Thymus (tissue), 14 donors: ENCODE data around the gene RBM34. TPM values are rescaled to one million over a fixed set of nuclear protein-coding genes. Genes with fewer than 3 reads are reported as not detected.
"Not testable (repeated sequence)": the region's sequence is repeated elsewhere in the genome, so short reads cannot be mapped to it uniquely, and the experiment has no call there.

ENCODE experiments used
- DNase-seq, 9 donors: peaks; one replicate each; pipeline ENCODE4 v3.0.0-alpha.2; 2013; ENCODE audit warnings: low spot score in 9 of 9, low read depth in 6 of 9, missing footprints in 1 of 9
- H3K27ac ChIP-seq, 2 donors: one replicate each; pipeline ENCODE4 v1.5.1; 2013; ENCODE audit warnings: control low read depth in 1 of 2, low read depth in 1 of 2, low read length in 1 of 2, mild to moderate bottlenecking in 1 of 2, moderate library complexity in 1 of 2
- H3K27me3 ChIP-seq, 2 donors: one replicate each; pipeline ENCODE4 v1.5.1; 2013; ENCODE audit warnings: low read length in 1 of 2; ENCODE audit not compliant: control insufficient read depth in 2 of 2, insufficient read depth in 1 of 2
- H3K36me3 ChIP-seq, 2 donors: one replicate each; pipeline ENCODE4 v1.5.1; 2013; ENCODE audit warnings: low read length in 1 of 2, mild to moderate bottlenecking in 1 of 2, moderate library complexity in 1 of 2; ENCODE audit not compliant: control insufficient read depth in 2 of 2, insufficient read depth in 2 of 2
- H3K4me1 ChIP-seq, 2 donors: one replicate each; pipeline ENCODE4 v1.5.1; 2013; ENCODE audit warnings: low read length in 2 of 2; ENCODE audit not compliant: control insufficient read depth in 2 of 2, insufficient read depth in 2 of 2
- H3K4me3 ChIP-seq, 2 donors: one replicate each; pipeline ENCODE4 v1.5.1; 2013; ENCODE audit warnings: low read length in 2 of 2, control low read depth in 1 of 2, mild to moderate bottlenecking in 1 of 2
- H3K9me3 ChIP-seq, 2 donors: one replicate each; pipeline ENCODE4 v1.5.1; 2013; ENCODE audit warnings: low read length in 1 of 2, mild to moderate bottlenecking in 1 of 2; ENCODE audit not compliant: control insufficient read depth in 2 of 2, insufficient read depth in 1 of 2
- WGBS: extraction: QIAGEN DNeasy Blood & Tissue Kit; methylation state at CpG from one replicate; pipeline ENCODE4 v1.1.7; 2013; 5-methylcytosine and 5-hydroxymethylcytosine counted together
- long read RNA-seq, 10 donors: transcript quantifications; one replicate each; lab custom pipeline, GENCODE V29; 2026
- polyA plus RNA-seq: library from polyadenylated mRNA; stranded (reverse); fragments of 200-250 nt; gene quantifications from one replicate; pipeline ENCODE4 v1.2.3, GENCODE V29; 2013
- total RNA-seq: library from RNA; stranded (reverse); fragments of 120-200 nt; gene quantifications from one replicate; pipeline ENCODE4 v1.2.4, GENCODE V29; 2013
- donor health status: healthy.

Gene RBM34, protein sequence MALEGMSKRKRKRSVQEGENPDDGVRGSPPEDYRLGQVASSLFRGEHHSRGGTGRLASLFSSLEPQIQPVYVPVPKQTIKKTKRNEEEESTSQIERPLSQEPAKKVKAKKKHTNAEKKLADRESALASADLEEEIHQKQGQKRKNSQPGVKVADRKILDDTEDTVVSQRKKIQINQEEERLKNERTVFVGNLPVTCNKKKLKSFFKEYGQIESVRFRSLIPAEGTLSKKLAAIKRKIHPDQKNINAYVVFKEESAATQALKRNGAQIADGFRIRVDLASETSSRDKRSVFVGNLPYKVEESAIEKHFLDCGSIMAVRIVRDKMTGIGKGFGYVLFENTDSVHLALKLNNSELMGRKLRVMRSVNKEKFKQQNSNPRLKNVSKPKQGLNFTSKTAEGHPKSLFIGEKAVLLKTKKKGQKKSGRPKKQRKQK
- 95.1 TPM for total RNA-seq
- polyA plus RNA-seq, result 168 TPM
- long read RNA-seq, donor 1, partial matches to known transcripts, result 0 of 1 reads
- long read RNA-seq, donor 1, other reads (novel, unspliced or antisense), result 0 of 1 reads
- long read RNA-seq, donor 2, transcript RBM34-201 (11 exons, 2,054 nt), result major isoform, 26 of 28 reads
- long read RNA-seq, donor 2, partial matches to known transcripts, result 0 of 28 reads
- long read RNA-seq, donor 2, other reads (novel, unspliced or antisense), result 0 of 28 reads
- long read RNA-seq, donor 3, transcript RBM34-209 (3 exons, 783 nt), result major isoform, 10 of 24 reads
- long read RNA-seq, donor 3, transcript RBM34-201 (11 exons, 2,054 nt), result major isoform, 10 of 24 reads
- long read RNA-seq, donor 3, partial matches to known transcripts, result 0 of 24 reads
- long read RNA-seq, donor 3, other reads (novel, unspliced or antisense), result 0 of 24 reads
- long read RNA-seq, donor 4, transcript RBM34-209 (3 exons, 783 nt), result minor isoform, 5 of 12 reads
- long read RNA-seq, donor 4, transcript RBM34-201 (11 exons, 2,054 nt), result major isoform, 6 of 12 reads
- long read RNA-seq, donor 4, partial matches to known transcripts, result 0 of 12 reads
- long read RNA-seq, donor 4, other reads (novel, unspliced or antisense), result 0 of 12 reads
- long read RNA-seq, donor 5, transcript RBM34-201 (11 exons, 2,054 nt), result major isoform, 18 of 74 reads
- long read RNA-seq, donor 5, transcript RBM34-209 (3 exons, 783 nt), result minor isoform, 6 of 74 reads
- long read RNA-seq, donor 5, partial matches to known transcripts, result 42 of 74 reads
- long read RNA-seq, donor 5, other reads (novel, unspliced or antisense), result 0 of 74 reads
- long read RNA-seq, donor 6, transcript RBM34-201 (11 exons, 2,054 nt), result major isoform, 15 of 18 reads
- long read RNA-seq, donor 6, partial matches to known transcripts, result 0 of 18 reads
- long read RNA-seq, donor 6, other reads (novel, unspliced or antisense), result 0 of 18 reads
- long read RNA-seq, donor 7, transcript RBM34-201 (11 exons, 2,054 nt), result major isoform, 8 of 10 reads
- long read RNA-seq, donor 7, partial matches to known transcripts, result 0 of 10 reads
- long read RNA-seq, donor 7, other reads (novel, unspliced or antisense), result 0 of 10 reads
- long read RNA-seq, donor 8, transcript RBM34-201 (11 exons, 2,054 nt), result major isoform, 5 of 6 reads
- long read RNA-seq, donor 8, partial matches to known transcripts, result 0 of 6 reads
- long read RNA-seq, donor 8, other reads (novel, unspliced or antisense), result 0 of 6 reads
- long read RNA-seq, donor 9, transcript RBM34-201 (11 exons, 2,054 nt), result major isoform, 9 of 14 reads
- long read RNA-seq, donor 9, partial matches to known transcripts, result 0 of 14 reads
- long read RNA-seq, donor 9, other reads (novel, unspliced or antisense), result 0 of 14 reads
- long read RNA-seq, donor 10, transcript RBM34-201 (11 exons, 2,054 nt), result major isoform, 7 of 9 reads
- long read RNA-seq, donor 10, partial matches to known transcripts, result 0 of 9 reads
- long read RNA-seq, donor 10, other reads (novel, unspliced or antisense), result 0 of 9 reads

DNA sequence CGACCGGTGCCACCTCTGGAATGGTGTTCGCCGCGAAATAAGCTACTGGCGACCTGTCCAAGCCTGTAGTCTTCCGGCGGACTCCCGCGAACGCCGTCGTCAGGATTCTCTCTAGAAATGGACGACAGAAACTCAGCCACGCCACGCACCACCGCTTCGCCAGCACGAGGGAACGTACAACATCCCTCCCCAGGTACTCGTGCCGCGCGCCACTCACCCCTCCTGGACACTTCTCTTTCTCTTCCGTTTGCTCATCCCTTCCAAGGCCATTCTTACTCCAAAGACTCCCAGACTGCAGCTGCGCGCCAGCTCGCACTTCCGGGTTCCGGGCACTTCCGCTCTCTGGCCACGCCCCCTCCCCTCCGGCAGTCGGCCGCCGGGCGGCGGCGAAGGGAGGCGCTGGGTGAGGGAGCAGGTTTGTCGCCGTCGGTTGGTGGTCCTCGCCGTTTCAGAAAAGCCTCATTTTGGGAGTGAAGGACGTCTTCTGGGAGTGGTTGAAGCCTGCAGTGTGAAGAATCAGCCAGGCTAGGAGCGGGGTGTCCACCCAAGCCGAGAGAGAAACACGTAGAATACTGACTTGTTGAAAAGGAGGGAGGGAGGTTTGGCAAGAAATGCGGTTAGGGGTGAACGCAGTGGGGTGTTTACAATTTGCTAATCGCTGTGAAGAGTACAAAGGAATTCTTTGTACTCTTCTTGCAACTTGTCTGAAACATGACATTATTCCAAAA lies at the start of gene RBM34:
TSS of gene RBM34 (minus strand) at position 294 of the 728 bp plus-strand sequence. CDS start at position 270, 24 bp downstream.
- under 1% methylated on average over 52 of the region's 52 CpGs for WGBS
- peaks cover 16 to 32% of the 10 kb centered on the region in 2 donors for H3K36me3 ChIP-seq
- no peaks in the 10 kb centered on the region for H3K27me3 ChIP-seq
- DNase-seq, result peak; percentile 82 to 95 (median 88)
- peak within 1 kb of the TSS; percentile 75 to 99 for H3K27ac ChIP-seq
- no peaks in the 10 kb centered on the region for H3K9me3 ChIP-seq
- H3K4me1 ChIP-seq, result peaks cover 12 to 14% of the 10 kb centered on the region in 2 donors
- H3K4me3 ChIP-seq, result peak within 1 kb of the TSS; percentile 75 to 96

DNA sequence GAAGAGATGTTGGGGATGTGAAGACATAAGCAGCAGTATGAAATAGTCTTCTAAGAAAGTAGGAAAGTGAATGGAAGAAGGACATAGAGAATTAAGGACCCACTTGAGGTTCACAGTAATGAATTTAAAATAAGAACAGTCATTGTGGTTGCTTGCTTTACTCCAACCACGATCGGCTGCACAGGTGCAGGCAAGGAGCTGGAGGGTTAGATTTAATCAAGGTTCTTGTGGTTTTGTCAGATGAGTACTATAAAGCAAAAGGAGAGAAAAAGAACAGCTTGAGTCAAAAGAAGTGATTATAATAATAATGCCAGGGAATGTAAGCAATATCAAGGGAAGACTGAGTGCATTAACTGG lies 46.1 kb upstream of the RBM34 start:
- Histone ChIP-seq H3K27ac (peak overlapping the region; percentile 36 to 74), H3K4me3 (no peak overlapping the region), H3K36me3 (peaks cover 8 to 30% of the 10 kb centered on the region in 2 donors), H3K9me3 (no peaks in the 10 kb centered on the region), H3K4me1 (peaks cover 9 to 11% of the 10 kb centered on the region in 2 donors), H3K27me3 (no peaks in the 10 kb centered on the region)
- peak; percentile 45 to 87 (median 68) for DNase-seq
- WGBS, result 7% methylated on average over 2 of the region's 2 CpGs

DNA sequence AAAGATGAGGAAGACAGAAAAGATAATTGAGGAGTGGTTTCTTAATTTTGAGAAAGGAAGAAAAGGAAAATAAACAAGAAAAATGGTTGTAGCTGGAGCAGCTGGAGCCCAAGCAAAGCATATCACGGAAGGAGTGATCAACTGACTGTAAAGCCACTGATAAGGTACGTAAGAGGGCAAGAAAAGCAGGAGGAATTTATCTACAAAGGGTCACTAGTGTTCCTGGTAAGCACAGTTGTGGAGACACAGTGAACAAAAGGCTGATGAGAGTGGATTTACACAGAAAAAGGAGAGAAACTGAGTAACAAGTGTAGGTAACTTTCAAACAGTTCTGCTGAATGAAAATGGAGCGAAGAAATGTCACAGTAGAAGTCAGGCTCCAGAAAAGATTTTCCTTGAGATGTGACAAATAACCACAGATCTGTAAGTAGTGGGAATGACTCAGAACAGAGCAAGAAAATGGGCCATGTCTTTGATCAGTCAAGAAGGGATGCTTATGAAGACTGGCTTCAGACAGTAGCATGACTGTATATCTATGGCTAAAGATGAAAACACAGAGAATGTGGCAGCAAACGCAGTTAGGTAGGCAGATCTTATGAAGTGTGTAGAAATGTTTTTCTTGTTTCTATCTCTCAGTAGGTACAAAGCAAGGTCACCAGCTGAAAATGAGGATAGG lies 45.6 kb upstream of the RBM34 start:
- no peaks in the 10 kb centered on the region for H3K9me3 ChIP-seq

DNA sequence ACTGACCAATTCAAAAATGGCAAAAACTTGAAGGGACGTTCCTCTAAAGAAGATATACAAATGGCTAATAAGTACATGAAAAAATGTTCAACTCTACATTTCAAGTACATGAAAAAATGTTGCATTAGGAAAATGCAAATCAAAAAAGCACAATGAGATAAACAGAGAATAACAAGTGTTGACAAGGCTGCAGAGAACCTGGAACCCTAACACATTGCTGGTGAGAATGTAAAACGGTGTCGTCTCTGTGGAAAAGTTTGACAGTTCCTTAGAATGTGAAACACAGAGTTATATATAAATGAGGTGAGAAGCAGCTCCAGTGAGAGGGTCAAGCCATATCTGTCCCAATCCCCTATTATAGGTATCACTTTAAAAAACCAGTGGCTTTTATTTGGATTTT lies 44.6 kb upstream of the RBM34 start:
- Histone ChIP-seq H3K4me1 (peaks cover 9 to 11% of the 10 kb centered on the region in 2 donors), H3K27ac (no peak overlapping the region), H3K9me3 (no peaks in the 10 kb centered on the region), H3K4me3 (no peak overlapping the region), H3K36me3 (peaks cover 13 to 17% of the 10 kb centered on the region in 2 donors), H3K27me3 (no peaks in the 10 kb centered on the region)
- over 99% methylated on average over 3 of the region's 3 CpGs for WGBS
- DNase-seq, result no peak

More for the DNA sequence above, 45.6 kb upstream of the RBM34 start:
- peaks cover 8 to 25% of the 10 kb centered on the region in 2 donors for H3K36me3 ChIP-seq
- H3K27me3 ChIP-seq, result no peaks in the 10 kb centered on the region
- peak in 8 of 9 donors; percentile 9 to 76 (median 35) for DNase-seq
- peak overlapping the region; percentile 59 to 74 for H3K27ac ChIP-seq
- H3K4me3 ChIP-seq, result no peak overlapping the region
- 53% methylated on average over 4 of the region's 4 CpGs for WGBS
- peaks cover 9 to 11% of the 10 kb centered on the region in 2 donors for H3K4me1 ChIP-seq

DNA sequence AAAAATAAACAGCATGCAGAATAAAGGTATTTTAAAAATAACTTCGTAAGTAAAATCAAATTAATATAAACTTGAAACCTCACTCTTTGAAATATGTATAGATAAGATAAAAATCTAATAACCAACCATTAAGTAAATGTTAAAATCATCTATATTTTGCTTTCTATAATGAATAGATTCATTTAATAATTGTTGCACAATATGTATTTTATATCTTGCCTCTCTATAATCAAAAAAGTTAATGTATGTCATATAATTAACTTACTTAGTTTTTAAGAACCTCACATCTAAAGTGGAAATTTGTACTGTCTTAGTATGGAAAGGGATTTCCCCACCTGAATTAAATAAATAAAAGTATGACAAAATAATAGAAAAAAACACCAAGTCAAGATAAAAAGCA lies 42.4 kb upstream of the RBM34 start:
- Histone ChIP-seq H3K27ac (no peak overlapping the region), H3K36me3 (peaks cover 5% of the 10 kb centered on the region in 2 donors), H3K4me1 (peaks cover 9 to 11% of the 10 kb centered on the region in 2 donors), H3K4me3 (no peak overlapping the region), H3K27me3 (no peaks in the 10 kb centered on the region), H3K9me3 (no peaks in the 10 kb centered on the region)
- no peak for DNase-seq
- 99% methylated on average over 1 of the region's 1 CpG for WGBS

DNA sequence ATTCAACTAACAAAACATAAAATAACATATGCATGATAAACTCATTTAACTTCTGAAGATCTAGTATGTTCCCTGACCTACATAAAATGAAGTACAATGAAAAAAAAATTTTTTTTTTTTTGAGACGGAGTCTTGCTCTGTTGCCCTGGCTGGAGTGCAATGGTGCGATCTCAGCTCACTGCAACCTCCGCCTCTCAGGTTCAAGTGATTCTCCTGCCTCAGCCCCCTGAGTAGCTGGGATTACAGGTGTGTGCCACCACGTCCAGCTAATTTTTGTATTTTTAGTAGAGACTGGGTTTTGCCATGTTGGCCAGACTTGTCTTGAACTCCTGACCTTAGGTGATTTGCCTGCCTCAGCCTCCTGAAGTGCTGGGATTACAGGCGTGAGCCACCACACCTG lies 41.4 kb upstream of the RBM34 start:
- over 99% methylated on average over 5 of the region's 5 CpGs for WGBS
- H3K4me3 ChIP-seq, H3K9me3 ChIP-seq, H3K36me3 ChIP-seq, H3K27ac ChIP-seq, DNase-seq, H3K27me3 ChIP-seq: not testable (repeated sequence)
- peaks cover 9 to 11% of the 10 kb centered on the region in 2 donors for H3K4me1 ChIP-seq

DNA sequence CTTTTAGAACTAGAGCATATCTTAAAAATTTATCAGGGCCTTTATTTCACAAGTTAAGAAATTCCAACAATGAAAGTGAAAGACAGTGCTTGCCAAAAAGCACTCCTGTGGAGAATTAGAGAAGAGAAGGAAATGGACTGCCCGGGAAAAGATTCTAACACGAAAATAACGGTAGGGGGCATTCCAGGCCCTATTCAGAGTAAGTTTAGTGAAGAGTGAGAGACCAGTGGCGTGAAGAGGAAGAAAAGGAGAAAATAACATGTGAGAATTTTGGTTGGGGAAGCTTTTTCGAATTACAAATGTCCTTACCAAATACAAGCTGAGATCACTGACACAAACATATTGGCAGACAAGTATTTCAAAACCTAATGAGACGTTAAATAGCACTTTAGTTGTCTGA lies 38.4 kb upstream of the RBM34 start:
- peak in 2 of 9 donors; percentile 11 to 42 for DNase-seq
- no peak overlapping the region for H3K4me3 ChIP-seq
- 68% methylated on average over 6 of the region's 6 CpGs for WGBS
- no peaks in the 10 kb centered on the region for H3K27me3 ChIP-seq
- H3K27ac ChIP-seq, result no peak overlapping the region
- peaks cover 11 to 16% of the 10 kb centered on the region in 2 donors for H3K36me3 ChIP-seq
- H3K9me3 ChIP-seq, result no peaks in the 10 kb centered on the region
- H3K4me1 ChIP-seq, result no peaks in the 10 kb centered on the region
